H1 (cell line): ENCODE results near the gene ZNF219. TPM values are rescaled to one million over a fixed set of nuclear protein-coding genes. Genes with fewer than 3 reads are reported as not detected.

Experiments used
- CBX8 ChIP-seq: fragments of 300-800, 300-1000 bp; sonication (generic); IDR thresholded peaks from 2 replicates; pipeline ENCODE4 v1.7.1; 2016; ENCODE audit warnings: low read depth, low read length, borderline replicate concordance
- CEBPB ChIP-seq: IDR thresholded peaks from 2 replicates; pipeline ENCODE4 v1.6.1; 2012; ENCODE audit warnings: low read depth, low read length
- EGR1 ChIP-seq: IDR thresholded peaks from 2 replicates; pipeline ENCODE4 v1.6.1; 2011; ENCODE audit warnings: low read depth, low read length, borderline replicate concordance
- FOSL1 ChIP-seq: IDR thresholded peaks from 2 replicates; pipeline ENCODE4 v1.6.1; 2011; ENCODE audit warnings: mild to moderate bottlenecking, low read depth, low read length, moderate library complexity; ENCODE audit not compliant: insufficient read depth
- RAD21 ChIP-seq, 2 experiments: IDR thresholded peaks in 1 of 2; conservative IDR thresholded peaks in 1 of 2; 2 replicates each; pipeline ENCODE4 v1.6.1; 2011; ENCODE audit warnings: low read depth in 2 of 2, low read length in 2 of 2, improper control_type of control experiment in 1 of 2, inconsistent platforms in 1 of 2, mild to moderate bottlenecking in 1 of 2, moderate library complexity in 1 of 2
- SAP30 ChIP-seq: fragments of 300-600 bp; sonication (generic); IDR thresholded peaks from 2 replicates; pipeline ENCODE4 v1.7.1; 2012; ENCODE audit warnings: low read length, moderate library complexity, mild to moderate bottlenecking, inconsistent platforms; ENCODE audit not compliant: insufficient read depth, insufficient replicate concordance
- SIN3A ChIP-seq, 2 experiments: IDR thresholded peaks in 1 of 2; conservative IDR thresholded peaks in 1 of 2; 2 replicates each; pipeline ENCODE4 v1.6.1; 2011 to 2012; ENCODE audit warnings: low read length in 2 of 2, improper control_type of control experiment in 1 of 2, low read depth in 1 of 2, mild to moderate bottlenecking in 1 of 2
- TAF1 ChIP-seq: IDR thresholded peaks from 2 replicates; pipeline ENCODE4 v1.6.1; 2011; ENCODE audit warnings: mild to moderate bottlenecking, low read depth, low read length
- polyA plus RNA-seq, 7 experiments: library from polyadenylated mRNA; depleted of rRNA in 3 of 7; stranded (reverse) in 5 of 7; unstranded in 2 of 7; fragments of >200 nt in 5 of 7; fragments of 200-250 nt in 2 of 7; gene quantifications; 1 replicate in 5 of 7; 2 replicates in 1 of 7; 4 replicates in 1 of 7; pipeline versions ENCODE4 v1.2.1 to v1.2.3, GENCODE V29; 2011 to 2013; ENCODE audit warnings: missing spikeins in 2 of 7, mixed read lengths in 2 of 7
- total RNA-seq: library from RNA; stranded (reverse); fragmentation: NEBNext Ultra II Directional; extraction: Animal tissue kit (Norgen Biotek cat#: 25700); gene quantifications from 2 replicates; pipeline ENCODE4 v1.2.1, GENCODE V29; 2021
- TF ChIP-seq, protein P1 (sequence below): fragments of 300-600 bp; sonication (generic); IDR thresholded peaks from 2 replicates; pipeline ENCODE4 v1.7.1; 2012; ENCODE audit warnings: low read length, moderate library complexity, mild to moderate bottlenecking, inconsistent platforms; ENCODE audit not compliant: insufficient replicate concordance

ZNF219 gene
- total and polyA plus RNA-seq, 2 of the 8 experiments (the other 6 are each of a cell fraction or from before 2014, with no cell fraction given), result 113 to 160 TPM

GRCh38 chr14:21092273-21093011, 6.0 kb downstream of the ZNF219 start (continued):
- TF ChIP-seq CEBPB (no peak), FOSL1 (0 out of 2 replicates have a peak, but pooled peaks have one; percentile 4), SAP30 (no peak), TAF1 (0 out of 2 replicates have a peak, but pooled peaks have one; percentile 31), EGR1 (0 out of 2 replicates have a peak, but pooled peaks have one; percentile 52), SIN3A (conservative IDR thresholded peaks at IDR 0.05 in 1 of 2, IDR thresholded peaks at IDR 0.05 in 1 of 2; ENCODE audit: low read depth in 1 of 2, low read length in 2 of 2) (peak; percentile 79 to 91; a peak in 3 of 4 replicates), CBX8 (no peak), RAD21 (IDR thresholded peaks at IDR 0.05 in 1 of 2, conservative IDR thresholded peaks at IDR 0.05 in 1 of 2; ENCODE audit: low read depth in 2 of 2, low read length in 2 of 2) (peak; percentile 87 to 92)
- TF ChIP-seq, protein P1, sequence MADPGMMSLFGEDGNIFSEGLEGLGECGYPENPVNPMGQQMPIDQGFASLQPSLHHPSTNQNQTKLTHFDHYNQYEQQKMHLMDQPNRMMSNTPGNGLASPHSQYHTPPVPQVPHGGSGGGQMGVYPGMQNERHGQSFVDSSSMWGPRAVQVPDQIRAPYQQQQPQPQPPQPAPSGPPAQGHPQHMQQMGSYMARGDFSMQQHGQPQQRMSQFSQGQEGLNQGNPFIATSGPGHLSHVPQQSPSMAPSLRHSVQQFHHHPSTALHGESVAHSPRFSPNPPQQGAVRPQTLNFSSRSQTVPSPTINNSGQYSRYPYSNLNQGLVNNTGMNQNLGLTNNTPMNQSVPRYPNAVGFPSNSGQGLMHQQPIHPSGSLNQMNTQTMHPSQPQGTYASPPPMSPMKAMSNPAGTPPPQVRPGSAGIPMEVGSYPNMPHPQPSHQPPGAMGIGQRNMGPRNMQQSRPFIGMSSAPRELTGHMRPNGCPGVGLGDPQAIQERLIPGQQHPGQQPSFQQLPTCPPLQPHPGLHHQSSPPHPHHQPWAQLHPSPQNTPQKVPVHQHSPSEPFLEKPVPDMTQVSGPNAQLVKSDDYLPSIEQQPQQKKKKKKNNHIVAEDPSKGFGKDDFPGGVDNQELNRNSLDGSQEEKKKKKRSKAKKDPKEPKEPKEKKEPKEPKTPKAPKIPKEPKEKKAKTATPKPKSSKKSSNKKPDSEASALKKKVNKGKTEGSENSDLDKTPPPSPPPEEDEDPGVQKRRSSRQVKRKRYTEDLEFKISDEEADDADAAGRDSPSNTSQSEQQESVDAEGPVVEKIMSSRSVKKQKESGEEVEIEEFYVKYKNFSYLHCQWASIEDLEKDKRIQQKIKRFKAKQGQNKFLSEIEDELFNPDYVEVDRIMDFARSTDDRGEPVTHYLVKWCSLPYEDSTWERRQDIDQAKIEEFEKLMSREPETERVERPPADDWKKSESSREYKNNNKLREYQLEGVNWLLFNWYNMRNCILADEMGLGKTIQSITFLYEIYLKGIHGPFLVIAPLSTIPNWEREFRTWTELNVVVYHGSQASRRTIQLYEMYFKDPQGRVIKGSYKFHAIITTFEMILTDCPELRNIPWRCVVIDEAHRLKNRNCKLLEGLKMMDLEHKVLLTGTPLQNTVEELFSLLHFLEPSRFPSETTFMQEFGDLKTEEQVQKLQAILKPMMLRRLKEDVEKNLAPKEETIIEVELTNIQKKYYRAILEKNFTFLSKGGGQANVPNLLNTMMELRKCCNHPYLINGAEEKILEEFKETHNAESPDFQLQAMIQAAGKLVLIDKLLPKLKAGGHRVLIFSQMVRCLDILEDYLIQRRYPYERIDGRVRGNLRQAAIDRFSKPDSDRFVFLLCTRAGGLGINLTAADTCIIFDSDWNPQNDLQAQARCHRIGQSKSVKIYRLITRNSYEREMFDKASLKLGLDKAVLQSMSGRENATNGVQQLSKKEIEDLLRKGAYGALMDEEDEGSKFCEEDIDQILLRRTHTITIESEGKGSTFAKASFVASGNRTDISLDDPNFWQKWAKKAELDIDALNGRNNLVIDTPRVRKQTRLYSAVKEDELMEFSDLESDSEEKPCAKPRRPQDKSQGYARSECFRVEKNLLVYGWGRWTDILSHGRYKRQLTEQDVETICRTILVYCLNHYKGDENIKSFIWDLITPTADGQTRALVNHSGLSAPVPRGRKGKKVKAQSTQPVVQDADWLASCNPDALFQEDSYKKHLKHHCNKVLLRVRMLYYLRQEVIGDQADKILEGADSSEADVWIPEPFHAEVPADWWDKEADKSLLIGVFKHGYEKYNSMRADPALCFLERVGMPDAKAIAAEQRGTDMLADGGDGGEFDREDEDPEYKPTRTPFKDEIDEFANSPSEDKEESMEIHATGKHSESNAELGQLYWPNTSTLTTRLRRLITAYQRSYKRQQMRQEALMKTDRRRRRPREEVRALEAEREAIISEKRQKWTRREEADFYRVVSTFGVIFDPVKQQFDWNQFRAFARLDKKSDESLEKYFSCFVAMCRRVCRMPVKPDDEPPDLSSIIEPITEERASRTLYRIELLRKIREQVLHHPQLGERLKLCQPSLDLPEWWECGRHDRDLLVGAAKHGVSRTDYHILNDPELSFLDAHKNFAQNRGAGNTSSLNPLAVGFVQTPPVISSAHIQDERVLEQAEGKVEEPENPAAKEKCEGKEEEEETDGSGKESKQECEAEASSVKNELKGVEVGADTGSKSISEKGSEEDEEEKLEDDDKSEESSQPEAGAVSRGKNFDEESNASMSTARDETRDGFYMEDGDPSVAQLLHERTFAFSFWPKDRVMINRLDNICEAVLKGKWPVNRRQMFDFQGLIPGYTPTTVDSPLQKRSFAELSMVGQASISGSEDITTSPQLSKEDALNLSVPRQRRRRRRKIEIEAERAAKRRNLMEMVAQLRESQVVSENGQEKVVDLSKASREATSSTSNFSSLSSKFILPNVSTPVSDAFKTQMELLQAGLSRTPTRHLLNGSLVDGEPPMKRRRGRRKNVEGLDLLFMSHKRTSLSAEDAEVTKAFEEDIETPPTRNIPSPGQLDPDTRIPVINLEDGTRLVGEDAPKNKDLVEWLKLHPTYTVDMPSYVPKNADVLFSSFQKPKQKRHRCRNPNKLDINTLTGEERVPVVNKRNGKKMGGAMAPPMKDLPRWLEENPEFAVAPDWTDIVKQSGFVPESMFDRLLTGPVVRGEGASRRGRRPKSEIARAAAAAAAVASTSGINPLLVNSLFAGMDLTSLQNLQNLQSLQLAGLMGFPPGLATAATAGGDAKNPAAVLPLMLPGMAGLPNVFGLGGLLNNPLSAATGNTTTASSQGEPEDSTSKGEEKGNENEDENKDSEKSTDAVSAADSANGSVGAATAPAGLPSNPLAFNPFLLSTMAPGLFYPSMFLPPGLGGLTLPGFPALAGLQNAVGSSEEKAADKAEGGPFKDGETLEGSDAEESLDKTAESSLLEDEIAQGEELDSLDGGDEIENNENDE, result no peak
